ENCODE data around the gene SLC36A4. TPM values are rescaled to one million over a fixed set of nuclear protein-coding genes. Genes with fewer than 3 reads are reported as not detected.

Gene SLC36A4
- total RNA-seq, 2 experiments from 2014 or later = 15.9 to 16.4 TPM

DNA sequence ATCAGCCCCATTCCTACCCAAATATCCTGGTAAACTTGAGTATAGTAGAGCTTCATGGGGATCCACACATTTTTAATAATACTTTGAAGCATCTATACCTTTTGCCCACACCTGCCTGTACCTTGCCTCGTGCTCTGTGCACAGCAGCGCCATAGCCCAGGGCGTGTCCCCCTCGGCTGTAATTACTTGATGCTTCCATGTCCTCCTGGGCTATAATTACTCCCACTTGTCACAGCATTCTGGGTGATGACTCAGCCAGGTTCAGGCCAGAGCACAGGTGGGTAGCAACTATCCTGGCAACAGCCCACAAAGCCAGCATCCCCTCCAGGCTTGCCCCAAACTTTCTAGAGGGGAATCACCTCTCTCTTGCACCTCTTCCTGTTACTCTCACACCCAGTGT lies 23.7 kb upstream of the SLC36A4 start:
- Mint-ChIP-seq H3K4me1 (ENCODE audit: low read depth) (no peaks in the 10 kb centered on the region), H3K4me3 (no peak overlapping the region), H3K36me3 (ENCODE audit: low read depth) (no peaks in the 10 kb centered on the region), H3K9me3 (no peaks in the 10 kb centered on the region), H3K27ac (no peak overlapping the region), H3K27me3 (peaks cover 15% of the 10 kb centered on the region)
- ATAC-seq (ENCODE audit: poor library complexity) = no peak
- CTCF ChIA-PET = no interaction called here
- H3K36me3 ChIP-seq (ENCODE audit: insufficient read depth, low read length) = no peaks in the 10 kb centered on the region
- peaks cover 0 to 9% of the 10 kb centered on the region in 2 experiments for H3K27me3 ChIP-seq (ENCODE audit: control insufficient read depth in 1 of 2, insufficient read depth in 2 of 2, low read length in 2 of 2)
- no peak overlapping the region for H3K27ac ChIP-seq (ENCODE audit: low read depth in 1 of 2, low read length in 2 of 2)
- no peaks in the 10 kb centered on the region for H3K4me1 ChIP-seq (ENCODE audit: insufficient read depth, low read length)
- TF ChIP-seq, protein P1, sequence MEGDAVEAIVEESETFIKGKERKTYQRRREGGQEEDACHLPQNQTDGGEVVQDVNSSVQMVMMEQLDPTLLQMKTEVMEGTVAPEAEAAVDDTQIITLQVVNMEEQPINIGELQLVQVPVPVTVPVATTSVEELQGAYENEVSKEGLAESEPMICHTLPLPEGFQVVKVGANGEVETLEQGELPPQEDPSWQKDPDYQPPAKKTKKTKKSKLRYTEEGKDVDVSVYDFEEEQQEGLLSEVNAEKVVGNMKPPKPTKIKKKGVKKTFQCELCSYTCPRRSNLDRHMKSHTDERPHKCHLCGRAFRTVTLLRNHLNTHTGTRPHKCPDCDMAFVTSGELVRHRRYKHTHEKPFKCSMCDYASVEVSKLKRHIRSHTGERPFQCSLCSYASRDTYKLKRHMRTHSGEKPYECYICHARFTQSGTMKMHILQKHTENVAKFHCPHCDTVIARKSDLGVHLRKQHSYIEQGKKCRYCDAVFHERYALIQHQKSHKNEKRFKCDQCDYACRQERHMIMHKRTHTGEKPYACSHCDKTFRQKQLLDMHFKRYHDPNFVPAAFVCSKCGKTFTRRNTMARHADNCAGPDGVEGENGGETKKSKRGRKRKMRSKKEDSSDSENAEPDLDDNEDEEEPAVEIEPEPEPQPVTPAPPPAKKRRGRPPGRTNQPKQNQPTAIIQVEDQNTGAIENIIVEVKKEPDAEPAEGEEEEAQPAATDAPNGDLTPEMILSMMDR (IDR thresholded peaks at IDR 0.05) = no peak
- POLR2A ChIA-PET = no interaction called here
- DNase-seq = no peak
- intact Hi-C loops (cut with DNase I, micrococcal nuclease) = loop anchor here in 1 of 2 experiments (5.0 kb wide), 1 partner anchor 1019 kb away; no protein-coding TSS in a partner anchor
- no peak overlapping the region for H3K4me3 ChIP-seq (ENCODE audit: low read length)
- H3K9me3 ChIP-seq (ENCODE audit: control insufficient read depth in 1 of 2, insufficient read depth in 1 of 2, low read length in 2 of 2) = no peaks in the 10 kb centered on the region

DNA sequence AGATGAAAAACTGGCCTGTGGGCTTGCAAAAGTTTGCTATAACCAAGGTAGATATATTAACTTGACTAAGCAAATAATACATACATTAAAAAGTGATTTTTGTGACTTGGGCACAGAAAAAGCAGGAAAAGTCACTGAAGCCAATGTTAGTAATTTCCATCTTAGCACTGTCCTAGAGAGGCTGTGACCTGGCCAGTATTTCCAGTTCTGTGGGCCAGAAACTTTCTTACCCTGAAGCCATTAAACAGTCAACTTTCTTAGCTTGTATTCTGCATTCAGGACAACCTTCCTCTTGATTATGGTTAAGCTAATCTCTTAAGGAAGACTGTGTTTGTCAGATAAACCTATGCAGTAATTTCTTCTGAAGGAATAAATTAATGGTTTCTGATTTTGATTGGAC lies 22.3 kb upstream of the SLC36A4 start:
- intact Hi-C loops (cut with DNase I, micrococcal nuclease) = loop anchor here in 1 of 2 experiments (5.0 kb wide), 1 partner anchor 1018 kb away; no protein-coding TSS in a partner anchor
- H3K4me3 Mint-ChIP-seq = no peak overlapping the region
- Histone ChIP-seq H3K27ac (ENCODE audit: low read depth in 1 of 2, low read length in 2 of 2) (no peak overlapping the region), H3K27me3 (ENCODE audit: control insufficient read depth in 1 of 2, insufficient read depth in 2 of 2, low read length in 2 of 2) (peaks cover 0 to 9% of the 10 kb centered on the region in 2 experiments), H3K4me3 (ENCODE audit: low read length) (no peak overlapping the region), H3K9me3 (ENCODE audit: control insufficient read depth in 1 of 2, insufficient read depth in 1 of 2, low read length in 2 of 2) (no peaks in the 10 kb centered on the region), H3K36me3 (ENCODE audit: insufficient read depth, low read length) (no peaks in the 10 kb centered on the region), H3K4me1 (ENCODE audit: insufficient read depth, low read length) (no peaks in the 10 kb centered on the region)
- no peaks in the 10 kb centered on the region for H3K36me3 Mint-ChIP-seq (ENCODE audit: low read depth)
- TF ChIP-seq, protein P1 (IDR thresholded peaks at IDR 0.05) = no peak
- ChIA-PET CTCF (no interaction called here), POLR2A (no interaction called here)
- ATAC-seq (ENCODE audit: poor library complexity) (no peak), DNase-seq (no peak)
- peaks cover 19% of the 10 kb centered on the region for H3K27me3 Mint-ChIP-seq
- no peaks in the 10 kb centered on the region for H3K9me3 Mint-ChIP-seq
- H3K27ac Mint-ChIP-seq = no peak overlapping the region
- H3K4me1 Mint-ChIP-seq (ENCODE audit: low read depth) = no peaks in the 10 kb centered on the region

- CTCF ChIA-PET = no interaction called here
- Mint-ChIP-seq H3K4me3 (no peak overlapping the region), H3K4me1 (ENCODE audit: low read depth) (no peaks in the 10 kb centered on the region), H3K9me3 (no peaks in the 10 kb centered on the region), H3K27ac (no peak overlapping the region), H3K27me3 (peaks cover 19% of the 10 kb centered on the region), H3K36me3 (ENCODE audit: low read depth) (no peaks in the 10 kb centered on the region)
- ATAC-seq (ENCODE audit: poor library complexity) = no peak
- TF ChIP-seq, protein P1 (IDR thresholded peaks at IDR 0.05) = no peak
- no peaks in the 10 kb centered on the region for H3K36me3 ChIP-seq (ENCODE audit: insufficient read depth, low read length)
- H3K9me3 ChIP-seq (ENCODE audit: control insufficient read depth in 1 of 2, insufficient read depth in 1 of 2, low read length in 2 of 2) = no peaks in the 10 kb centered on the region
- no peak overlapping the region for H3K27ac ChIP-seq (ENCODE audit: low read depth in 1 of 2, low read length in 2 of 2)
- DNase-seq = no peak
- H3K27me3 ChIP-seq (ENCODE audit: control insufficient read depth in 1 of 2, insufficient read depth in 2 of 2, low read length in 2 of 2) = peaks cover 0 to 9% of the 10 kb centered on the region in 2 experiments
- no peak overlapping the region for H3K4me3 ChIP-seq (ENCODE audit: low read length)
- intact Hi-C loops (cut with DNase I, micrococcal nuclease) = no loop called here
- no peaks in the 10 kb centered on the region for H3K4me1 ChIP-seq (ENCODE audit: insufficient read depth, low read length)
- POLR2A ChIA-PET = no interaction called here
Observed at GRCh38 chr11:93219440-93219839, 21.6 kb upstream of the SLC36A4 start.
